GM12878 (cell line): Measurements from ENCODE around the gene RABL6. TPM values are rescaled to one million over a fixed set of nuclear protein-coding genes. Genes with fewer than 3 reads are reported as not detected.

Experiments
- ATF2 ChIP-seq: IDR thresholded peaks from 2 replicates; pipeline ENCODE4 v1.6.1; 2012; ENCODE audit warnings: low read length, inconsistent platforms
- BACH1 ChIP-seq: fragments of 450-650 bp; IDR thresholded peaks from 2 replicates; pipeline ENCODE4 v1.6.1; 2017; ENCODE audit warnings: mild to moderate bottlenecking, borderline replicate concordance
- CEBPZ ChIP-seq: fragments of 150-350 bp; IDR thresholded peaks from 2 replicates; pipeline ENCODE4 v1.6.1; 2016; ENCODE audit warnings: low read depth, low read length
- E4F1 ChIP-seq: fragments of 450-650 bp; IDR thresholded peaks from 2 replicates; pipeline ENCODE4 v1.6.1; 2018; ENCODE audit warnings: borderline replicate concordance, mild to moderate bottlenecking; ENCODE audit not compliant: partially characterized antibody
- EED ChIP-seq: sonication (generic); IDR thresholded peaks from 2 replicates; pipeline ENCODE4 v1.6.1; 2016; ENCODE audit warnings: antibody characterized with exemption, low read depth
- GATAD2B ChIP-seq: fragments of 450-650 bp; conservative IDR thresholded peaks from 2 replicates; pipeline ENCODE4 v1.6.1; 2017; ENCODE audit warnings: low read depth, mild to moderate bottlenecking, moderate library complexity
- IKZF1 ChIP-seq: fragments of 450-650 bp; conservative IDR thresholded peaks from 2 replicates; pipeline ENCODE4 v1.6.1; 2017; ENCODE audit warnings: antibody characterized with exemption, mild to moderate bottlenecking
- IRF4 ChIP-seq: IDR thresholded peaks from 2 replicates; pipeline ENCODE4 v1.6.1; 2011; ENCODE audit warnings: low read depth, low read length
- MAX ChIP-seq: IDR thresholded peaks from 2 replicates; pipeline ENCODE4 v1.6.1; 2012; ENCODE audit warnings: low read depth, low read length, improper control_type of control experiment
- NR2F1 ChIP-seq: fragments of 450-650 bp; conservative IDR thresholded peaks from 2 replicates; pipeline ENCODE4 v1.6.1; 2017; ENCODE audit warnings: mild to moderate bottlenecking
- PBX3 ChIP-seq: IDR thresholded peaks from 2 replicates; pipeline ENCODE4 v1.6.1; 2011; ENCODE audit warnings: mild to moderate bottlenecking, low read depth, low read length, moderate library complexity; ENCODE audit not compliant: insufficient replicate concordance
- PKNOX1 ChIP-seq: fragments of 450-650 bp; IDR thresholded peaks from 2 replicates; pipeline ENCODE4 v1.6.1; 2016; ENCODE audit warnings: mild to moderate bottlenecking
- TCF3 ChIP-seq: IDR thresholded peaks from 2 replicates; pipeline ENCODE4 v1.6.1; 2012; ENCODE audit warnings: low read depth, mild to moderate bottlenecking, low read length, borderline replicate concordance; ENCODE audit not compliant: insufficient read depth
- ZNF592 ChIP-seq: fragments of 450-650 bp; IDR thresholded peaks from 2 replicates; pipeline ENCODE4 v1.6.1; 2017; ENCODE audit warnings: mild to moderate bottlenecking, moderate library complexity
- polyA plus RNA-seq, 11 experiments: library from polyadenylated mRNA; depleted of rRNA in 4 of 11; unstranded in 6 of 11; stranded (reverse) in 5 of 11; fragments of >200 nt; fragmentation: Nextera tagmentation in 4 of 11; fragmentation: Illumina TruSeq in 1 of 11; extraction: Ambion mirVana in 4 of 11; extraction: Trizol in 1 of 11; gene quantifications; 1 replicate in 1 of 11; 2 replicates in 10 of 11; pipeline versions ENCODE4 v1.2.1 to v1.2.3, GENCODE V29; 2011 to 2016; ENCODE audit warnings: inconsistent platforms in 2 of 11, missing spikeins in 2 of 11, low read depth in 1 of 11
- total RNA-seq, 4 experiments: library from RNA; depleted of rRNA in 3 of 4; stranded (reverse); fragments of >200 nt in 3 of 4; fragmentation: Illumina TruSeq in 1 of 4; extraction: Trizol in 1 of 4; gene quantifications; 2 replicates each; pipeline versions ENCODE4 v1.2.1 to v1.2.3, GENCODE V29; 2013 to 2021

The RABL6 gene
- total and polyA plus RNA-seq, 10 of the 15 experiments (the other 5 are each of a cell fraction or from before 2014, with no cell fraction given) = 1.4 to 134 (median 42.7) TPM

GRCh38 chr9:136847826-136848392, 40.2 kb downstream of the RABL6 start (continued):
- TF ChIP-seq PBX3 (peak; percentile 37), CEBPZ (no peak), BACH1 (peak; percentile 61; the same call in 1 of the 2 replicates), IRF4 (no peak), ZNF592 (no peak), ATF2 (no peak), PKNOX1 (peak; percentile 68), MAX (peak; percentile 47; the same call in 1 of the 2 replicates), TCF3 (no peak), NR2F1 (no peak), E4F1 (no peak), IKZF1 (peak; percentile 63), EED (no peak), GATAD2B (0 out of 2 replicates have a peak, but pooled peaks have one; percentile 65)
